ENCODE data around the gene BLM.

Gene BLM

GRCh38 chr15:90706394-90707327, 10.5 kb upstream of the BLM start:
- TF ChIP-seq CTCF (IDR thresholded peaks at IDR 0.05) (no peak), ZFX (IDR thresholded peaks at IDR 0.05; ENCODE audit: borderline replicate concordance) (no peak)
- H3K27ac ChIP-seq, result no peak overlapping the region

GRCh38 chr15:90707489-90707888, 9.7 kb upstream of the BLM start:
- TF ChIP-seq CTCF (IDR thresholded peaks at IDR 0.05), result no peak
- H3K27ac ChIP-seq, result no peak overlapping the region

GRCh38 chr15:90708516-90708915, 8.6 kb upstream of the BLM start:
- H3K27ac ChIP-seq, result no peak overlapping the region
- TF ChIP-seq ZFX (IDR thresholded peaks at IDR 0.05; ENCODE audit: borderline replicate concordance) (no peak), CTCF (IDR thresholded peaks at IDR 0.05) (no peak)

GRCh38 chr15:90709278-90709677, 7.9 kb upstream of the BLM start:
- no peak overlapping the region for H3K27ac ChIP-seq
- TF ChIP-seq CTCF (IDR thresholded peaks at IDR 0.05) (no peak), ZFX (IDR thresholded peaks at IDR 0.05; ENCODE audit: borderline replicate concordance) (no peak)

GRCh38 chr15:90710436-90711027, 6.6 kb upstream of the BLM start:
- H3K27ac ChIP-seq, result no peak overlapping the region
- TF ChIP-seq CTCF (IDR thresholded peaks at IDR 0.05) (no peak), ZFX (IDR thresholded peaks at IDR 0.05; ENCODE audit: borderline replicate concordance) (no peak)

- no peak for TF ChIP-seq CTCF (IDR thresholded peaks at IDR 0.05)
- no peak for TF ChIP-seq ZFX (IDR thresholded peaks at IDR 0.05; ENCODE audit: borderline replicate concordance)
These were observed 5.7 kb upstream of the BLM start for GRCh38 chr15:90711418-90711824.

GRCh38 chr15:90711842-90712241, 5.3 kb upstream of the BLM start:
- no peak overlapping the region for H3K27ac ChIP-seq
- no peak for TF ChIP-seq CTCF (IDR thresholded peaks at IDR 0.05)
- no peak for TF ChIP-seq ZFX (IDR thresholded peaks at IDR 0.05; ENCODE audit: borderline replicate concordance)

More at GRCh38 chr15:90711418-90711824, 5.7 kb upstream of the BLM start:
- no peak overlapping the region for H3K27ac ChIP-seq

All from 22Rv1 (cell line).